Measurements from ENCODE around the gene PRKCZ. TPM values are rescaled to one million over a fixed set of nuclear protein-coding genes. Genes with fewer than 3 reads are reported as not detected.
A peak's percentile ranks its signal among the peaks of the same experiment; 100 is the strongest.

PRKCZ gene
- total RNA-seq, 1 donor from 2014 or later, result 32.6 TPM

DNA sequence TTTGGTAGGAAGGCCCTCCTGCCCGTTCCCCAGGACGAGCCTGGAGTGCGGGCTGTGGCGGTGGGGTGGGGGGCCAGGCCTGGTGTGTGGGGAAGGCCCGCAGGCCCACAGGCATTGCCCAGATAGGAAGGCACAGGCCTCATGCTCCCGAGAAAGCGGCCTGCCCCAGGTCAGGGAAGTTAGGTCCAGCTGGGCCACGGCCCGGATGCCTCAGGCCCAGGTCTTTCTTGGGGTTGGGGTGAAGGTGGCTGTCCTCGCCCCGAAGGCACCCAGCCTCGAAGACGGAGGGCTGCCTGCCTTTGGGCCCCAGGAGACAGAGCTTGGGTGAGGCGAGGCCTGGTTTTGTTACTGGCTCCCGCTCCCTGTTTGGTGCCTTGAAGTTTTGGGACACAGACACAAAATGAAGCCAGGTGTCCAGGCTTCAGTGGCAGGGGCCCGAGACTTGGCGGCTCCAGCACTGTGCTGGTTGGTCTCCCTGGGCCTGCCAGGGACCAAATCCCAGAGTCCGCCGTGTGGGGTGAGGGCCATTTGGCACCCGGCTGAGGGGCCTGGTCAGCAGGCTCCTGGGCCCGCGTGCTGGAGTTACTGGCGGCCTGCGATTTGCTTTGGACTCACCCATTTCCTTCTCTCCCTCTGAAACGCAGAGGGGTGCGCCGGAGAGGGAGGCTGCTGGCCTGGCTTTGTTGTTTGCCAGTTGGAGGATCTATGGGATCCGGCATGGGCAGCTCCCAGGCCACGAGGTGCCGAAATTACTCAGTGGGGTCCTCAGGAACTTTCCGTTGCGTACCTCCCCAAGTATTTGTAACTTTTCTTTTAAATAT lies 179.9 kb downstream of the PRKCZ start:
- Histone ChIP-seq H2AFZ (ENCODE audit: low read depth, low read length) (no peak overlapping the region), H4K20me1 (ENCODE audit: insufficient read depth, low read length) (peaks cover 64% of the 10 kb centered on the region), H3K9me3 (ENCODE audit: insufficient read depth, low read depth, low read length) (no peaks in the 10 kb centered on the region), H3K27me3 (ENCODE audit: insufficient read depth, low read length) (no peaks in the 10 kb centered on the region), H3K9ac (ENCODE audit: low read length) (peak overlapping the region; percentile 88), H3K79me2 (ENCODE audit: insufficient read depth, low read length) (peaks cover 66% of the 10 kb centered on the region), H3K36me3 (ENCODE audit: insufficient read depth, low read length) (no peaks in the 10 kb centered on the region), H3K4me1 (ENCODE audit: insufficient read depth, low read length) (peaks cover 47% of the 10 kb centered on the region), H3K4me3 (ENCODE audit: insufficient read depth, low read depth, low read length) (peak overlapping the region; percentile 91), H3K4me2 (ENCODE audit: low read length) (peak overlapping the region; percentile 95), H3K27ac (ENCODE audit: low read depth, low read length) (peak overlapping the region; percentile 54)
- Mint-ChIP-seq H3K36me3 (ENCODE audit: low read depth, unreplicated experiment) (peaks cover 6% of the 10 kb centered on the region), H3K27ac (ENCODE audit: unreplicated experiment) (peak overlapping the region; percentile 80), H3K27me3 (ENCODE audit: low read depth, unreplicated experiment) (no peaks in the 10 kb centered on the region), H3K4me1 (ENCODE audit: low read depth, unreplicated experiment) (peaks cover 34% of the 10 kb centered on the region), H3K4me3 (ENCODE audit: unreplicated experiment) (peak overlapping the region; percentile 92), H3K9me3 (ENCODE audit: unreplicated experiment) (no peaks in the 10 kb centered on the region)
- no peak for FAIRE-seq
- peak; percentile 54 for DNase-seq (ENCODE audit: low read depth)
- TF ChIP-seq, protein P1, sequence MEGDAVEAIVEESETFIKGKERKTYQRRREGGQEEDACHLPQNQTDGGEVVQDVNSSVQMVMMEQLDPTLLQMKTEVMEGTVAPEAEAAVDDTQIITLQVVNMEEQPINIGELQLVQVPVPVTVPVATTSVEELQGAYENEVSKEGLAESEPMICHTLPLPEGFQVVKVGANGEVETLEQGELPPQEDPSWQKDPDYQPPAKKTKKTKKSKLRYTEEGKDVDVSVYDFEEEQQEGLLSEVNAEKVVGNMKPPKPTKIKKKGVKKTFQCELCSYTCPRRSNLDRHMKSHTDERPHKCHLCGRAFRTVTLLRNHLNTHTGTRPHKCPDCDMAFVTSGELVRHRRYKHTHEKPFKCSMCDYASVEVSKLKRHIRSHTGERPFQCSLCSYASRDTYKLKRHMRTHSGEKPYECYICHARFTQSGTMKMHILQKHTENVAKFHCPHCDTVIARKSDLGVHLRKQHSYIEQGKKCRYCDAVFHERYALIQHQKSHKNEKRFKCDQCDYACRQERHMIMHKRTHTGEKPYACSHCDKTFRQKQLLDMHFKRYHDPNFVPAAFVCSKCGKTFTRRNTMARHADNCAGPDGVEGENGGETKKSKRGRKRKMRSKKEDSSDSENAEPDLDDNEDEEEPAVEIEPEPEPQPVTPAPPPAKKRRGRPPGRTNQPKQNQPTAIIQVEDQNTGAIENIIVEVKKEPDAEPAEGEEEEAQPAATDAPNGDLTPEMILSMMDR (IDR thresholded peaks at IDR 0.05; ENCODE audit: insufficient read depth, low read depth, low read length), result no peak
- no peak for TF ChIP-seq EZH2 (IDR thresholded peaks at IDR 0.05; ENCODE audit: insufficient read depth, low read length)

DNA sequence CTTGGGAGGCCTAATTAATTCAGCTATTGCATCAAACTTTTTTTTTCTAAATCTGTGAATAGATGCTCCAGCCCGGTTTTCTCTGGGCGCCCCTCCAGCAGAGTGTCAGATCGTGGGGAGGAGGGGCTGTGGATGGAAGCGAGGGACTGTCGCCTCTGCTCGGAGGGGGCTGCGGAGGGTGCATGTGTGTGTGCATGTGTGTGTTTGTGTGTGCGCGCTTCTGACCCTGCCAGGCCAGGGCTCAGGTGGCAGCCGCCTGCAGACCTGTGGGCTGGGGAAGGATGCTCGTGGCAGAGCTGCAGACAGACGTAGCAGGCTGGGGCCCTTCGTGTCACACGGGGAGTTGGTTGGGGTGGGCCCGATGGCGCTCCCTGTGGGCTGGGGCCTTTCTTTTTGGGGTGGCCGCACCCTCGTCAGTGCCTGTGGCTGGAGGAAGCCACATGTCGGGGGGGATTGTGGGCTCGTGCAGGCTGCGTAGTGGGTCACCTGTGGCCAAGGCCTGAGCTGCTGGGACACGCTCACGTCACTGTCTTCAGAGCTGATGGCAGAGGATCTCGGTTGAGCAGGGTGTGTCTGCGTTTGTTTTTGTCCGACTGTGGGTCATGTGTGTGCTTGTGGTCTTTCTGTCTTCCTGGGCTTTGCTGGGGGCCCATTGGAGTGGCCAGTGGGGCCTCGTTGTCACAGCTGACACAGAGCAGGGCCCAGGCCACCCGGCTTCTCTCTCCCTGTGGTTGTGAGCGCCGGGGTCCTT lies 180.7 kb downstream of the PRKCZ start:
- H3K36me3 Mint-ChIP-seq (ENCODE audit: low read depth, unreplicated experiment), result peaks cover 6% of the 10 kb centered on the region
- no peaks in the 10 kb centered on the region for H3K9me3 Mint-ChIP-seq (ENCODE audit: unreplicated experiment)
- H3K27ac ChIP-seq (ENCODE audit: low read depth, low read length), result peak overlapping the region; percentile 54
- peak overlapping the region; percentile 80 for H3K27ac Mint-ChIP-seq (ENCODE audit: unreplicated experiment)
- FAIRE-seq, result no peak
- H3K27me3 ChIP-seq (ENCODE audit: insufficient read depth, low read length), result no peaks in the 10 kb centered on the region
- H3K4me1 Mint-ChIP-seq (ENCODE audit: low read depth, unreplicated experiment), result peaks cover 40% of the 10 kb centered on the region
- H3K36me3 ChIP-seq (ENCODE audit: insufficient read depth, low read length), result no peaks in the 10 kb centered on the region
- H3K4me3 ChIP-seq (ENCODE audit: insufficient read depth, low read depth, low read length), result peak overlapping the region; percentile 91
- no peak for DNase-seq (ENCODE audit: low read depth)
- peaks cover 74% of the 10 kb centered on the region for H3K79me2 ChIP-seq (ENCODE audit: insufficient read depth, low read length)
- no peaks in the 10 kb centered on the region for H3K27me3 Mint-ChIP-seq (ENCODE audit: low read depth, unreplicated experiment)
- no peak overlapping the region for H2AFZ ChIP-seq (ENCODE audit: low read depth, low read length)
- peaks cover 48% of the 10 kb centered on the region for H3K4me1 ChIP-seq (ENCODE audit: insufficient read depth, low read length)
- TF ChIP-seq EZH2 (IDR thresholded peaks at IDR 0.05; ENCODE audit: insufficient read depth, low read length), result no peak
- TF ChIP-seq, protein P1 (IDR thresholded peaks at IDR 0.05; ENCODE audit: insufficient read depth, low read depth, low read length), result no peak
- peak overlapping the region; percentile 95 for H3K4me2 ChIP-seq (ENCODE audit: low read length)
- peak overlapping the region; percentile 88 for H3K9ac ChIP-seq (ENCODE audit: low read length)
- no peaks in the 10 kb centered on the region for H3K9me3 ChIP-seq (ENCODE audit: insufficient read depth, low read depth, low read length)
- peak overlapping the region; percentile 92 for H3K4me3 Mint-ChIP-seq (ENCODE audit: unreplicated experiment)
- peaks cover 72% of the 10 kb centered on the region for H4K20me1 ChIP-seq (ENCODE audit: insufficient read depth, low read length)

Measured in astrocyte (in vitro differentiated cells and primary cell).